Endothelial cell (in vitro differentiated cells): Measurements from ENCODE around the gene NEB. TPM values are rescaled to one million over a fixed set of nuclear protein-coding genes. Genes with fewer than 3 reads are reported as not detected.

Source experiments
- DNase-seq: peaks from one replicate; pipeline ENCODE4 v3.0.0; 2021; ENCODE audit warnings: low spot score
- H3K27ac Mint-ChIP-seq: one replicate; pipeline ENCODE4 v1.8.0; 2021; ENCODE audit warnings: mixed read lengths, inconsistent platforms; ENCODE audit not compliant: unreplicated experiment
- H3K27me3 Mint-ChIP-seq: one replicate; pipeline ENCODE4 v1.8.0; 2021; ENCODE audit warnings: mild to moderate bottlenecking, moderate library complexity, mixed read lengths, inconsistent platforms; ENCODE audit not compliant: unreplicated experiment
- H3K36me3 Mint-ChIP-seq: one replicate; pipeline ENCODE4 v1.8.0; 2021; ENCODE audit warnings: mild to moderate bottlenecking, low read depth, mixed read lengths, inconsistent platforms; ENCODE audit not compliant: unreplicated experiment
- H3K4me1 Mint-ChIP-seq: one replicate; pipeline ENCODE4 v1.8.0; 2021; ENCODE audit warnings: mild to moderate bottlenecking, mixed read lengths, inconsistent platforms; ENCODE audit not compliant: unreplicated experiment
- H3K4me3 Mint-ChIP-seq: one replicate; pipeline ENCODE4 v1.8.0; 2021; ENCODE audit warnings: mild to moderate bottlenecking, mixed read lengths, inconsistent platforms; ENCODE audit not compliant: unreplicated experiment
- H3K9me3 Mint-ChIP-seq: one replicate; pipeline ENCODE4 v1.8.0; 2021; ENCODE audit warnings: mixed read lengths, inconsistent platforms; ENCODE audit not compliant: unreplicated experiment
- CTCF ChIP-seq: fragments of 200-600 bp; sonication (generic); IDR thresholded peaks from one replicate; pipeline ENCODE4 v1.5.0; 2021; ENCODE audit warnings: antibody characterized with exemption; ENCODE audit not compliant: unreplicated experiment
- total RNA-seq: library from RNA; stranded (reverse); fragmentation: NEBNext Ultra II Directional; extraction: Animal tissue kit (Norgen Biotek cat#: 25700); gene quantifications from one replicate; pipeline ENCODE4 v1.2.1, GENCODE V29; 2021; ENCODE audit not compliant: unreplicated experiment

NEB gene
- total RNA-seq, 1 donor from 2014 or later: 0.64 TPM

- Mint-ChIP-seq H3K4me1 (no peaks in the 10 kb centered on the region), H3K4me3 (no peak overlapping the region), H3K36me3 (peaks cover 23% of the 10 kb centered on the region), H3K9me3 (no peaks in the 10 kb centered on the region), H3K27me3 (no peaks in the 10 kb centered on the region), H3K27ac (no peak overlapping the region)
- no peak for DNase-seq
- TF ChIP-seq CTCF: no peak
Observed at GRCh38 chr2:151774506-151774905, 40.2 kb upstream of the NEB start.

GRCh38 chr2:151771599-151772358 is 37.5 kb upstream of the NEB start:
- H3K4me1 Mint-ChIP-seq: peaks cover 2% of the 10 kb centered on the region
- no peak overlapping the region for H3K27ac Mint-ChIP-seq
- TF ChIP-seq CTCF: no peak
- no peak overlapping the region for H3K4me3 Mint-ChIP-seq
- no peak for DNase-seq
- peaks cover 2% of the 10 kb centered on the region for H3K27me3 Mint-ChIP-seq
- no peaks in the 10 kb centered on the region for H3K9me3 Mint-ChIP-seq
- peaks cover 13% of the 10 kb centered on the region for H3K36me3 Mint-ChIP-seq

- H3K36me3 Mint-ChIP-seq: peaks cover 6% of the 10 kb centered on the region
- no peak for DNase-seq
- TF ChIP-seq CTCF: no peak
- peaks cover 2% of the 10 kb centered on the region for H3K27me3 Mint-ChIP-seq
- no peak overlapping the region for H3K4me3 Mint-ChIP-seq
- H3K4me1 Mint-ChIP-seq: peaks cover 10% of the 10 kb centered on the region
- no peak overlapping the region for H3K27ac Mint-ChIP-seq
- H3K9me3 Mint-ChIP-seq: no peaks in the 10 kb centered on the region
Observed at GRCh38 chr2:151770995-151771394, 36.7 kb upstream of the NEB start.

- Mint-ChIP-seq H3K27ac (no peak overlapping the region), H3K4me3 (no peak overlapping the region), H3K9me3 (no peaks in the 10 kb centered on the region), H3K27me3 (peaks cover 4% of the 10 kb centered on the region), H3K4me1 (peaks cover 19% of the 10 kb centered on the region), H3K36me3 (no peaks in the 10 kb centered on the region)
- TF ChIP-seq CTCF: no peak
- no peak for DNase-seq
Observed at GRCh38 chr2:151769606-151770005, 35.3 kb upstream of the NEB start.

GRCh38 chr2:151767536-151767935 is 33.3 kb upstream of the NEB start:
- no peak overlapping the region for H3K27ac Mint-ChIP-seq

More at GRCh38 chr2:151767536-151767935, 33.3 kb upstream of the NEB start:
- peaks cover 7% of the 10 kb centered on the region for H3K27me3 Mint-ChIP-seq
- TF ChIP-seq CTCF: no peak
- H3K4me3 Mint-ChIP-seq: no peak overlapping the region
- H3K4me1 Mint-ChIP-seq: peaks cover 19% of the 10 kb centered on the region
- no peaks in the 10 kb centered on the region for H3K36me3 Mint-ChIP-seq
- DNase-seq: no peak
- no peaks in the 10 kb centered on the region for H3K9me3 Mint-ChIP-seq
